ENCODE data around the gene CFAP300.
A peak's percentile ranks its signal among the peaks of the same experiment; 100 is the strongest.

Gene CFAP300

DNA sequence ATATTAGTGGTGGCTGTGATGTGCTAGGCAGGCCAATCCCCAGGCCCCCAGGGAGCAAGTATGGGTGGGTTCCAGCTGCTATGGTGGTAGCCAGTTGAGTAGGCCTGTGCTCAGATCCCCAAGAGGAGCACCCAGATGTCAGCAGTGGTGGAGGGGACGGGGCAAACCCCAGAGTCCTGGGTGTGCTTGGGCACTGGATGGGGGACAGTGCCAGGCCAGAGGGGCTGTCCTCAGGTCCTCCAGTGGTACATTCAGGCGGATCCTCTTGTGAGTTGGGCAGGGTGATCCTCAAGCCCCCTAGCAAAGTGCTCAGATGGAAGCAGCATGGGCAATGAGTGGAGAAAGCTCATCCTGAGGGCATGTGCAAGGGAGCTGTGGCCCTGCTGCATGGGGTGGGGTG lies 26.0 kb downstream of the CFAP300 start:
- DNase-seq: no peak

DNA sequence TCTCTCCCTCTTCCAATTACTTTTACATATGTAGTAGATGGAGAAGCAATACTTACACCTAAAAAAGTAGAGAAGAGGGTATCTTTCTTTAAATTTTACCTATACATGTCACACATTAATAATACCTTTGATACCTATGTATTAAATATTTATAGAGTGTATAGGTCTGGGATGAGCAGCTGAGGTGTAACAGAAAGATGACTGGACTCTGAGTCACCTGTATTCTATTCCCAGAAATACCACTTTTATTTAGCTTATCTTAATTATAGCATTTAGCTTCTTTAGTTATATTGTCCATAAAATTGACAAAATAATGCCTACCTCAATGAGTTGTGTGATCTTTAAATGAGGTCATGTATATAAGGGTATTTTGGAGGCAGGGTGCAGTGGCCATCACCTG lies 32.4 kb downstream of the CFAP300 start:
- DNase-seq: no peak

DNA sequence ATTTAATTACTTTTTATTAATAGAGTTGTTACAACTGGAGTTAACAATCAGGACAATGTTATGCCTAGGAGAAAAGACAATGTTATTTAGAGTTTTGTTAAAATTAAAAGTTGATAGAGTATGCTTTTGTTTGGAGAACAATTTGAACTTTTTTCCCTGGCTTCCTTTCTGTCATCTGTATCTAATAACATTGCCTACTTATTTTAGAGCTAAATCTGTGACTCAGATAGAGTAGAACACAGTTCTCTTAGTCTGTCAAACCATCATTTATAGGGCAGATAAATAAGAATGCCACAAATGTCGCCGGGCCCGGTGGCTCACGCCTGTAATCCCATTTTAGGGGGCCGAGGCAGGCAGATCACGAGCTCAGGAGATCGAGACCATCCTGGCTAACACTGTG lies 34.1 kb downstream of the CFAP300 start:
- DNase-seq: no peak

DNA sequence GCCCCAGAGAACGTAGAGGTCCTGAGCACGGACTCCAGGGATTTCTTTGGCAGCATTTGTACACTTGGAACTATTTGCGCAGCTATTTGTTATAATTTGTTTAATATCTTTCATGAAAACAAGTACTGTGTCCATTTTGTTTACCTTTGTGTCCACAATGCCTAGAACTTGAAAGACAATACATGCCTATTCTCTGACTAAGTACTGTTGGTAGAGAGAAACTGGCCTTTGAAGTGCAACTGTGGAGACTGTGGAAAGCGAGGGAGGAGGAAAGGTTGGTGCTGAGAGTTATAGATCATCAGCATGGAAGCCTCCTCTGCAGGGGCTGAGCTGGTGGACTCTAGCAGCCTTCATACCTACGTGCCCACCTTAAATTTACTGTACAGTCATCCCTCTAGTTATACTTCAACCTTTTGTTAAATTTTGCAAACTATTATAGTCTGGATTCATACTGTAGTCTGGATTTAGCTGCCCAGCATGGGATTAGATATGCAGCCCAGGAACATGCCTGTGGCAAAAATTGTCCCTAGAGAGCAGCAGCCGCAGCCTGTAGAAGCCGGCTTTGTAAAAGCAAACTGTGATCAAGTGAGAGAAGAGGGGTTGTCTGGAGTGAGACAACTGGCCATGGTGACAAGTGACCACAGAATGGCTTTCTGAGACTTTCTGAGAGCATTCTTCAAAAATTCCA lies 38.8 kb downstream of the CFAP300 start:
- DNase-seq: no peak

- no peak for DNase-seq
Observed at GRCh38 chr11:102097186-102097585, 49.9 kb downstream of the CFAP300 start.

- DNase-seq: no peak
Observed at GRCh38 chr11:102099755-102100154, 52.5 kb downstream of the CFAP300 start.

- DNase-seq: no peak
Observed at GRCh38 chr11:102108734-102109440, 61.6 kb downstream of the CFAP300 start.

GRCh38 chr11:102109896-102110760 lies 62.9 kb downstream of the CFAP300 start, which contains the start of gene YAP1:
Gene YAP1, plus strand, starts transcription at chr11:102110447. Its CDS starts 402 bp downstream, at chr11:102110849.
- DNase-seq: peak; percentile 49

DNA sequence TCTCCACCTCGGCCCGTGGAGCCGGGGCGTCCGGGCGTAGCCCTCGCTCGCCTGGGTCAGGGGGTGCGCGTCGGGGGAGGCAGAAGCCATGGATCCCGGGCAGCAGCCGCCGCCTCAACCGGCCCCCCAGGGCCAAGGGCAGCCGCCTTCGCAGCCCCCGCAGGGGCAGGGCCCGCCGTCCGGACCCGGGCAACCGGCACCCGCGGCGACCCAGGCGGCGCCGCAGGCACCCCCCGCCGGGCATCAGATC lies 63.4 kb downstream of the CFAP300 start:
- no peak for DNase-seq

GRCh38 chr11:102111011-102111786 lies 64.0 kb downstream of the CFAP300 start:
- DNase-seq: no peak

- DNase-seq: no peak
Observed at GRCh38 chr11:102111787-102112508, 64.7 kb downstream of the CFAP300 start.

DNA sequence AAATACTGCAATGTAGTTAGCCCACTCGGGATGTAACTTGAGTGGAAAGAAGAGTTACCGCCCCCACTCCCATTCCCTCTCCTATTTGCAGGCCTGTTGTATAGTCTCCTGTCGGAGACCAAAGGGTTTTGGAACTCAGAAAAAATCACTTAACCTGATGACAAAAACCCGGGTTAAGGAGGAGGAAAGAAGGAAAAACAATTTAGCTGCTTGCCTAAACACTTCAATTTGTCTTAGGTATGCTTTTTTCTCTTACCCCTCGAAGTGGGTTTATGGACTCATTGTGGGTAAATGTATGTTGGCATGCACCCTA lies 65.2 kb downstream of the CFAP300 start:
- DNase-seq: no peak

- no peak for DNase-seq
Observed at GRCh38 chr11:102114032-102114431, 66.8 kb downstream of the CFAP300 start.

DNA sequence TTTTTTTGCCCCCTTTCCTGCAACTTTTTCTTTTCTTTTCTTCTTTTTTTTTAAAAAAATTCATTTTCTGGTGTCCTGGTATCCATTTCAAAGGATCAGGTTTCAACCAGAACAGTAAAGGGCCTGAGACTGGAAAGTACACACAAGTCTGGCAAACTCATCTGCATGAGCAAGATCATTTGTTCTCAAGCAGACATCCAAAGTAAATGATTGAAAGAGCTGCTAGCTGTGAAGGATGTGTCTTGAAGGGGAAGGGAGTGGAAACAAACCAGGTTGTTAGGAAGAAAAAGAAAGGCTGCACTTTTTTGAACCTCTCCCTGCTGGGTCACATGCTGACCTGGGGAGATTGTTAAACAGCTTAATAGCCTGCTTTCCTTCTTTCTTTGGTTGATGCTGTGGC lies 68.3 kb downstream of the CFAP300 start:
- no peak for DNase-seq

DNA sequence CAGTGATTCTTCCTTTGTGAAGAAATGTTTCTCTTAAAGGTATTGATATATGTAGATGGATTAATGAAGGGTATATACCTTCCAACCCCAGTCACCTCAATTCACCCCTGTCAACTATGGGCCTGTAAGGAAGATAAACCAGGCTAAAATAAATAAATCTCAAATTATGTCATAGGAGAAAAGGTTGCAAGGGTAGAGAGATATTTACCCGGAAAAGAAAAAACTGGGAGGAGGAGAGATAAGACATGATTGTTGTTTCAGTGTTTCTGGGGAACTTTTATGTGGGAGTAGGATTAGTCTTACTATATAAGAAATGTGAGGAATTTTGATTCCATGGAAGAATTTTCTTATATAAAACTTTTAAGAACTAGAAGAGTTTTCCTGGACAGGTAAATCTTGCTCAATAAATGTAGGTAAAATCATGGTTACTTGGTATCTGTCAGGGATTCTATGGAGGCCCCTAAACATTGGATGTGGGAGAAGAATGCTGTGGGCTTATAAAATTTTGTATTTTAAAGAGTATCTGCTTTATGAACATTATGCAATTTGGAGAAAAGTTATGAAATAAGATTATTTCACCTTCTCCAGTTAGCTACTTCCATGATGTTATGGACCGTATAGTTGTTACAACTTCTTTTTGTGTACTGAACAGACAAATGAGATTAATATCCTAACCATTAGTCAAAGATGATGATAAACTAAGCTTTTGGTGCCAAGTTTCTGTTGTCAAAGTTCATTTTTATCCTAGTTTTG lies 69.4 kb downstream of the CFAP300 start:
- DNase-seq: no peak

DNA sequence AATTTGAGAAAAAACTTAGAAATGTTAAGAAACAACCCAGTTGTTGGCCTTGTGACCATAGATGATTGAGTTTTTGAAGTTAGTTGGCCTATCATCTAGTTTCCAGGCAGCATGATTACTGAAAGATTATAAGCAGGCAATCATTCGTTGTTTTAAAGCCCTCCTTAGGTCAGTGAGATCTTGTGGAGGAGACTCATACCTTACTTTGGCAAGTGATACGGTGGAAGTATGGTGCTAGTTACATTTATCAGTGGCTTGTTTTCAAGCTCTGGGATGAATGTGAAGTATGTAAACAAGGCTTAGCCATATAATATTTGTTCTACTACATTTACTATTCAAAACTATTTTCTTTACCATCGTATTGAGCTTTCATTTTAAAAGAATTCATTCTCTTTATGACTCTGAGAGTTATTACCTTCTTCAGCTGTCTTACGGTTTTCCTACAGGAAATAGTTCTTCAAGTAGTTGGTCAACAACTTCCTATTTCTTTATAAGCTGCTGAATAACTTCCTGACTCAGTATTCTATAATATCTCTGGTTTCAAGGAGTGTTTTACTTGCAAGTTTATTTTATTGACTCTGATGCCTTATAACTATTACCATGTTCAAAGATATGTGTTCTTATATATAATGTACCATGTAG lies 70.4 kb downstream of the CFAP300 start:
- no peak for DNase-seq

DNA sequence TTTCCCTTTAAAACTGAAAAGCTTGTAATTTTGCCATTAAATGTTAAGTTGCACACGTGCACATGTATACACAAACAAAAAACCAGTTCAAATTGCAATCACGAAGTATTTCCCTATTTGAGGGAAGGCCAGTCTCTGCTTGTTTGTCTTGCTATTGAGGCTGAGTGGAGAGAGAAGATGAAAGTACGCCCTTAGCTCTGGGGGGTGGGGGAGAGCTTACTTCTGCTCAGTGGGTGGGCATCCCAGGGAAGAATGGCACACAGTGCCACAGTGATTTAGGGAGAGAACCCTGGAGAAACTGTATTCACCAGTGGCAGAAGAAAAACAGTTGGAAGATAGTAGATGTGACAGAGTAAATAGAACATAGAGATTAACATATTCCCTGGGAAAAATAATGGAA lies 71.7 kb downstream of the CFAP300 start:
- DNase-seq: no peak

GRCh38 chr11:102119997-102120396 lies 72.8 kb downstream of the CFAP300 start:
- DNase-seq: no peak

- DNase-seq: no peak
Observed at GRCh38 chr11:102120437-102120973, 73.3 kb downstream of the CFAP300 start.

- DNase-seq: no peak
Observed at GRCh38 chr11:102121329-102121728, 74.1 kb downstream of the CFAP300 start.
